KBM-7 (cell line): ENCODE measurements around the gene ZNF791.
A peak's percentile ranks its signal among the peaks of the same experiment; 100 is the strongest.
"Not testable (repeated sequence)": the region's sequence is repeated elsewhere in the genome, so short reads cannot be mapped to it uniquely, and the experiment has no call there.

Experiments used
- DNase-seq: peaks from one replicate; pipeline ENCODE4 v3.0.0-alpha.2; 2015
- in situ Hi-C: fragments of 300-500 bp; cut with MboI; formaldehyde crosslinking; loops from 2 replicates; pipeline ENCODE4 v1.14.3; 2020; ENCODE audit warnings: low sequenced_read_pairs, low pct_unique_long_range_greater_than_20kb, mixed read lengths

The ZNF791 gene

DNA sequence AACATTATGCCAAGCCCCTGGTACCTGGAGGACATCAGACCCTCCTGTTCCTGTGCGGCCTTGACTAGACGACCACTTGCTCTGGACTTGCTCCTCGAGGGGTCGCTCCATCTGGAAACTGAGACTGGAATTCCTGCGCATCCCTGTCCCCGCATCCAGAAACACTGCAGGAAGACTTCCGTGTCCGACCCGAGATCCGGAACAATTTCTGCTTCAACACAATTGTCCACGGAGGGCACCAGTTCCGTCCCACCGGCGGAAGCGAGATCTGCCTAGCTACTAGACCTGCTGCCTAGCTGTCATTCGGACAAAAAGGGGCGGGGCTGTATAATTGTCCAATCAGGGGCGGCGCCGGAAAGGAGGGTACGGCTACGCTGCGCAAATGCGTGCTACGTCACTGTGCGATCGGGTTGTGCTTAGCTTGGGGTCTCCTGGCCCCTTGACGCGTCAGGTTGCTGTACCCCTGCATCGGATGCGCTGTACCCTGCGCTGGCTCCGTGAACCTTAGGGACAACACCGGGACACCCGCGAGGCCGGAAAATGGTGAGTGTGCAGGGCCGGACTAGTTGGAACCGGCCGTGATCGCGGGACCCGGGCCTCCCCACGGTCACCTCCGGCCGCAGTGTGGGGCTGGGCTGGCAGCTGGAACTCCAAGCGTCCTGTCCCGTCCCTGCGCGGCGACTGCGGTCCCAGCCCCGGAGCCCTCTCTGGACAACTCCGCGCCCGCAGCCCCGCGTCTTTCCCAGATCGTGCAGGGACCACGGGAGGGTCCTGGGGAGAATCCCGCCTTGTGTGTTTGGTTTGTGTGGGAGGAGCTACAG is at the start of gene ZNF791, which contains the start of gene ZNF490:
Gene ZNF791, plus strand, starts transcription at position 381 of the 821 bp plus-strand sequence. Its CDS starts 160 bp downstream, at position 541.
Gene ZNF490, minus strand, starts transcription at position 274 of the 821 bp plus-strand sequence. Its CDS starts 133 bp downstream, at position 141.
- in situ Hi-C loops, result no loop called here

DNA sequence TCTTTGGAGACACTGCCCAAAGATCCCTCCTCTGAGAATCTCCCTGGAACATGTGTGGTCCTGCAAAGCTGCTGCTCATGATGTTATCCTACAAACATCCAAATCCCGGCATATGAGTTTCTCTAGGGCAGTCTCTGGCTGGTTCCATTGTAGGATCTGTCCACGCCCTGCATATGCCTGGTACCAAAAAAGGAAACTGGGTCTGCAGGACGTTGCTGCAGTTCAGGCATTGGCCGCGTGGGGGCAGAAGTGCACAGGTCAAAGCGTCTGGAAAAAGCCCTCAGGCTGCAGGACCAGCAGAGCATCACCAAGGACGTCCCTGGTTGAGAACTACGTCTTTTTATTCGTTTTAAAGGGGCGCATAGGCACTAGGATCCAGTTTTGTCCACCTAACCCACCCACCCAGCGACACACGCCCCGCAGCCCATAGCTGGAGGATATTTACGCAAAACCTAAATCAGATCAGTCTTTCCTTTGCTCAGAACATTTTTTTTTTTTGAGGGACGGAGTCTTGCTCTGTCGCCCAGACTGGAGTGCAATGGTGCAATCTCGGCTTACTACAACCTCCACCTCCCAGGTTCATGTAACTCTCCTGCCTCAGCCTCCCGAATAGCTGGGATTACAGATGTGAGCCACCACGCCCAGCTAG is 46.6 kb upstream of the ZNF791 start:
- peak; percentile 95 for DNase-seq
- in situ Hi-C loops, result no loop called here

More for the DNA sequence above, at the start of gene ZNF791, which contains the start of gene ZNF490:
- peak; percentile 97 for DNase-seq

DNA sequence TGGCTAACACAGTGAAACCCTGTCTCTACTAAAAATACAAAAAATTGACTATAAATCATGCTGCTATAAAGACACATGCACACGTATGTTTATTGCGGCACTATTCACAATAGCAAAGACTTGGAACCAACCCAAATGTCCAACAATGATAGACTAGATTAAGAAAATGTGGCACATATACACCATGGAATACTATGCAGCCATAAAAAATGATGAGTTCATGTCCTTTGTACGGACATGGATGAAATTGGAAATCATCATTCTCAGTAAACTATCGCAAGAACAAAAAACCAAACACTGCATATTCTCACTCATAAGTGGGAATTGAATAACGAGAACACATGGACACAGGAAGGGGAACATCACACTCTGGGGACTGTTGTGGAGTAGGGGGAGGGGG is 44.3 kb upstream of the ZNF791 start:
- in situ Hi-C loops, DNase-seq: not testable (repeated sequence)

GRCh38 chr19:12567951-12568350 is 42.8 kb upstream of the ZNF791 start:
- in situ Hi-C loops, result no loop called here

GRCh38 chr19:12574036-12574435 is 36.7 kb upstream of the ZNF791 start:
- in situ Hi-C loops, result no loop called here
- DNase-seq, result peak; percentile 15

More at GRCh38 chr19:12567951-12568350, 42.8 kb upstream of the ZNF791 start:
- DNase-seq, result no peak

DNA sequence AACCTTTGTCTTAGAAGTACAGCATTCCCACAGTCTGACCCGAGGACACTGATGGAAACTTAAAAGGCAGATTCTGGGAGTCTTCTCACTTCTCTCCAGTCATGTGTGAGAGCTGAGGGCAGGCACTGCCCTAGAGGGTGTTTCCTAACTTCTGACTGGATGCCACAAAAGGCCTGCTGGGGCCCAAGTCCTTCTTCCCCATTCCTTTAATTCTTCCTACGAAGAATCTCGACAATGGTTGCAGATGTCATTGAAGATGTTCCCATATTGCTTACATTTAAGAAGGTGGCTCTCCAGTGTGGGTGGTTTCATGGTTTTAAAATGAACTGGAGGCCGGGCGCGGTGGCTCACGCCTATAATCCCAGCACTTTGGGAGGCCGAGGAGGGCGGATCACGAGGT is 32.1 kb upstream of the ZNF791 start:
- DNase-seq, result no peak
- in situ Hi-C loops, result no loop called here

DNA sequence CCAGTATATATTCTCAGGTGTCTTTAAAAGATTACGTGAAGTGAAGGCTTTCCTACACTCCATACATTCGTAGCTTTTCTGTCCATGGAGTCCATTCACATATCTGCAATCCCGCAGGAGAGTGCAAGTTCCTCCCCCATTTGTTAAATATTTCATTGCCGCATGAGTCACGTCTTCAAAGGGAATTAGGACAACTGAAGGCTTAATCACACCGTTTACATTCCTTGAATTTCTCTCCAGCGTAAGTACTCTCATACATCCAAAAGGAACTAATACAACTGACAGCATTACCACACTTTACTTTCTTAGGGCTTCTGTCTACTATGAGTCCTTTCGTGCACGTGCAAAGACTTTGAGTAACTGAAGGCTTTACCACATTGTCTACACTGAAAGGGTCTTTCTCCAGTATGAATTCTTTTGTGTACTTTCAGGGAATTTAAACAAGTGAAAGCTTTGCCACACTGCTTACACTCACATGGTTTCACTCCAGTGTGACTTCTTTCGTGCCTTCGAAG is 30.5 kb upstream of the ZNF791 start:
- in situ Hi-C loops, result no loop called here
- no peak for DNase-seq

DNA sequence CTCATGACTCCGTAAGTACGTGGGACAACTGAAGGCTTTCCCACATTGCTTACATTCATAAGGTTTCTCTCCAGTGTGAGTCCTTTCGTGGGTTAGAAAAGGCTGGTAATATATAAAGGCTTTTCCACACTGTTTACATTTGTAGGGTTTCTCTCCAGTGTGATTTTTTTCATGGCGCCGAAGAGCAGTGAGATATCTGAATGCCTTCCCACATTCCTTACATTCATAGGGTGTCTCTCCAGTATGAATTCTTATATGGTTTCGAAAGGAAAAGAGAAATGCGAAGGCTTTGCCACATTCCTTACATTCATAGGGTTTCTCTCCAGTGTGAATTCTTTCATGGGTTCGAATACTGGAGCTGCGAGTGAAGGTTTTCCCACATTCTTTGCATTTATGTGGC is 29.6 kb upstream of the ZNF791 start:
- in situ Hi-C loops, result no loop called here
- no peak for DNase-seq

GRCh38 chr19:12596485-12596884 is 14.2 kb upstream of the ZNF791 start:
- DNase-seq, result no peak
- in situ Hi-C loops, result no loop called here

DNA sequence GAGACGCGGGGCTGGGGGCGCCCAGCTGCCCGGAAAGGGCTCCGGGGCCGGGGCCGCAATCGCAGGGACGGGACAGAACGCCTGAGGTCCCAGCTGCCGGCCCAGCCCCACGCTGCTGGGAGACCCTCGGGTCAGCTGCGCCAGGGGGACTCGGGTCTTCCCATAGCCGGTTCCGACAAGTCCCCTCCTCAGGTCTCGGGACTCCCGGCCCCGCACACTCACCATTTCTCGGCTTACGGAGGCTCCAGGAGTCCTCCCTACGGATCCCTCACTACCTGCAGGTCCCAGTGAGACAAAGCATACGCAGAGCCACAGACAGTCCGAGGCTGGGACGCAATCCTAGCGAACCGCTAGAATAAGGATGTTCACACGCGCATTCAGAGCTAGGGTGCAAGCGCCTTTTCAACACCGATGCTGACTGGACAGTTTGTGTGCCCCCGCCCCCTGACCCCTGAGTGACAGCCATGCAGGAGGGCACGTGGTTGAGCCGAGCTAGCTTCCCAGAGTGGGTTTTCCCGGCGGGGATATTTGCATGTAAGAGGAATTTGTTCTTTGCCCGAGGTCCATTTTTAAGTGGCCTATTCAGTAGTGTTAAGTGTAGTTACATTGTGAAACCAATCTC is 13.7 kb upstream of the ZNF791 start:
- in situ Hi-C loops, result no loop called here
- DNase-seq, result no peak

DNA sequence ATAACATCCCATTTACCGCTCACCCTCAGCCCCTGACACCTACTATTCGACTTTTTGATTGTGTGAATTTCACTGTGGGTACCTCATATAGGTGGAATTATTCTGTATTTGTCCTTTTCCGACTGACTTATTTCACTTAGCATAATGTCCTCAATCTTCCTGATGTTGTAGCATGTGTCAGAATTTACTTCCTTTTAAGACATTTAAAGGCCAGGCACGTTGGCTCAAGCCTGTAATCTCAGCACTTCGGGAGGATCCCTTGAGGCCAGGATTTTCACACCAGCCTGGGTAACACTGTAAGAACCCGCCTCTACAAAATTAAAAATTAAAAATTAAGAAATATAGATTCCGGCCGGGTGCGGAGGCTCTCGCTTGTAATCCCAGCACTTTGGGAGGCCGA is 13.1 kb upstream of the ZNF791 start:
- DNase-seq, result no peak
- in situ Hi-C loops, result no loop called here

GRCh38 chr19:12603714-12604113 is 7.0 kb upstream of the ZNF791 start:
- DNase-seq, result peak; percentile 22
- in situ Hi-C loops, result no loop called here

GRCh38 chr19:12606796-12607195 is 3.9 kb upstream of the ZNF791 start:
- DNase-seq, result no peak
- in situ Hi-C loops, result no loop called here

- peak; percentile 28 for DNase-seq
- in situ Hi-C loops, result no loop called here
Measured at GRCh38 chr19:12607631-12608030, 3.1 kb upstream of the ZNF791 start.

GRCh38 chr19:12611361-12611699 is 610 bp downstream of the ZNF791 start:
- in situ Hi-C loops, result no loop called here

DNA sequence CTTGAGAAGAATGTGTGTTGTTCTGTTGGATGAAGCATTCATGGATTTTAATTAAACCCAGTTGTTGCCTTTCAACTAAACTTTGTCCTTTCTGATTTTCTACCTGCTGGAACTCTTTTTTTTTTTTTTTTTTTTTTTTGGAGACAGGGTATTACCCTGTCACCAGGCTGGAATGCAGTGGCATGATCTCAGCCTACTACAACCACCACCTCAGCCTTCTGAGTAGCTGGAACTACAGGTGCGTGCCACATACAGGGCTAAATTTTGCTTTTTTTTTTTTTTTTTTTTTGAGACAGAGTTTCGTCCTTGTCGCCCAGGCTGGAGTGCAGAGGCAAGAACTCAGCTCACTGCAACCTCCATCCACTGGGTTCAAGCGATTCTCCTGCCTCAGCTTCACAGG is 6.9 kb downstream of the ZNF791 start:
- DNase-seq, result no peak
- in situ Hi-C loops, result no loop called here

More at GRCh38 chr19:12611361-12611699, 610 bp downstream of the ZNF791 start:
- no peak for DNase-seq

DNA sequence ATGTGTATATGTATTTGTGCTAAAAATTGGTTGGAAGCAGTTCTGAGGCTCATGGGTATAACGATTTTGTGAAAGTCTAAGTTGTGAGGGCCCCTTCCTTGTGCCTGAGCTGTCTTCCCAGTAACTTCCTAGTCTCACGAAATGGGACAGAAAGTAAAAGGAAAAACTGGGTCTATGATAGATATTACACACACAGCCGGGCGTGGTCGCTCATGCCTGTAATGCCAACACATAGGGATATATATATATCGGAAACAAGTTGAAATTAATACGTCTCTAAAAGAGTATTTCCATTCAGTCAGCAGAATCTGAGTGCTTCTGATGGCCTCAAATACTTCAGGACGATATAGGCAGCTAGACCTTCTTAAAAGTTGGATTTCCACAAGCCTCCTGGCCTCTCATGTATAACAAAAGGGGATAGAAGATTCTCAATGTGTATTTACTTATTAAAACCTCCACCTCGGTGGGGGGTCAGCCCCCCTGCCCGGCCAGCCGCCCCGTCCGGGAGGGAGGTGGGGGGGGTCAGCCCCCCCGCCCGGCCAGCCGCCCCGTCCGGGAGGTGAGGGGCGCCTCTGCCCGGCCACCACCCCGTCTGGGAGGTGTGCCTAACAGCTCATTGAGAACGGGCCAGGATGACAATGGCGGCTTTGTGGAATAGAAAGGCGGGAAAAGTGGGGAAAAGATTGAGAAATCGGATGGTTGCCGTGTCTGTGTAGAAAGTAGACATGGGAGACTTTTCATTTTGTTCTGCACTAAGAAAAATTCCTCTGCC is 10.7 kb downstream of the ZNF791 start:
- DNase-seq, in situ Hi-C loops: not testable (repeated sequence)

- no peak for DNase-seq
- in situ Hi-C loops, result no loop called here
Measured at GRCh38 chr19:12623361-12624031, 12.8 kb downstream of the ZNF791 start.

GRCh38 chr19:12626958-12627357 is 16.2 kb downstream of the ZNF791 start:
- in situ Hi-C loops, result no loop called here
- no peak for DNase-seq
